GM19025 (cell line): ENCODE results near the gene OR4L1.
"Not testable (repeated sequence)": the region's sequence is repeated elsewhere in the genome, so short reads cannot be mapped to it uniquely, and the experiment has no call there.

Experiments used
- ATAC-seq: cut with Tn5 transposase; IDR thresholded peaks from one replicate; pipeline ENCODE4 v1.9.1; 2021; ENCODE audit warnings: mild to moderate bottlenecking, low read depth, moderate library complexity; ENCODE audit not compliant: unreplicated experiment

Gene OR4L1

GRCh38 chr14:20059745-20060144 is at the start of gene OR4L1:
TSS of gene OR4L1 (plus strand) at chr14:20060045. CDS start at chr14:20060045, 0 bp downstream.
- no peak for ATAC-seq

GRCh38 chr14:20019257-20019865 is 40.5 kb upstream of the OR4L1 start, which contains the start of gene OR4K14:
TSS of gene OR4K14 (minus strand) at chr14:20019307. CDS start at chr14:20015193, 4,114 bp downstream.
- ATAC-seq, result no peak

- ATAC-seq, result no peak
Measured at GRCh38 chr14:20031058-20031457, 28.8 kb upstream of the OR4L1 start.

GRCh38 chr14:20035449-20035848 is 24.4 kb upstream of the OR4L1 start:
- ATAC-seq, result no peak

GRCh38 chr14:20035938-20036337 is 23.9 kb upstream of the OR4L1 start, which contains the start of gene OR4K13:
TSS of gene OR4K13 (minus strand) at chr14:20036038. CDS start at chr14:20034758, 1,280 bp downstream.
- ATAC-seq, result no peak

GRCh38 chr14:20044243-20044642 is 15.6 kb upstream of the OR4L1 start:
- ATAC-seq, result no peak

GRCh38 chr14:20048202-20048601 is 11.6 kb upstream of the OR4L1 start:
- no peak for ATAC-seq

GRCh38 chr14:20092050-20092449 is 32.2 kb downstream of the OR4L1 start:
- no peak for ATAC-seq

GRCh38 chr14:20093442-20093841 is 33.6 kb downstream of the OR4L1 start:
- ATAC-seq, result no peak

- ATAC-seq, result not testable (repeated sequence)
Measured at GRCh38 chr14:20098926-20099770, 39.3 kb downstream of the OR4L1 start.

GRCh38 chr14:20110438-20110837 is 50.6 kb downstream of the OR4L1 start, which contains the start of gene OR4K17:
TSS of gene OR4K17 (plus strand) at chr14:20110739. CDS start at chr14:20117500, 6,761 bp downstream.
- ATAC-seq, result no peak
